HG03025 (cell line): Measurements from ENCODE around the gene PHLDA2.

Source experiments
- ATAC-seq: cut with Tn5 transposase; IDR thresholded peaks from one replicate; pipeline ENCODE4 v1.9.1; 2021; ENCODE audit warnings: mild to moderate bottlenecking, moderate library complexity; ENCODE audit not compliant: unreplicated experiment, low FRiP score

The PHLDA2 gene

GRCh38 chr11:2930704-2931419 is 1.6 kb upstream of the PHLDA2 start:
- no peak for ATAC-seq

- no peak for ATAC-seq
Observed at GRCh38 chr11:2929950-2930703, 907 bp upstream of the PHLDA2 start.

- no peak for ATAC-seq
Observed at GRCh38 chr11:2929531-2929949, 320 bp upstream of the PHLDA2 start.

GRCh38 chr11:2927851-2928604 is 1.2 kb downstream of the PHLDA2 start:
- ATAC-seq: no peak

- ATAC-seq: no peak
Observed at GRCh38 chr11:2927121-2927800, 2.0 kb downstream of the PHLDA2 start.

GRCh38 chr11:2926611-2927051 is 2.6 kb downstream of the PHLDA2 start:
- no peak for ATAC-seq

- ATAC-seq: no peak
Observed at GRCh38 chr11:2924821-2925675, 4.2 kb downstream of the PHLDA2 start.

GRCh38 chr11:2924381-2924780 is 4.8 kb downstream of the PHLDA2 start:
- ATAC-seq: no peak

- ATAC-seq: no peak
Observed at GRCh38 chr11:2923446-2924375, 5.5 kb downstream of the PHLDA2 start.

GRCh38 chr11:2922655-2923054 is 6.6 kb downstream of the PHLDA2 start:
- ATAC-seq: no peak

GRCh38 chr11:2921742-2922493 is 7.3 kb downstream of the PHLDA2 start:
- ATAC-seq: no peak

- no peak for ATAC-seq
Observed at GRCh38 chr11:2921261-2921660, 8.0 kb downstream of the PHLDA2 start.

- ATAC-seq: no peak
Observed at GRCh38 chr11:2920343-2920742, 8.9 kb downstream of the PHLDA2 start.

- ATAC-seq: no peak
Observed at GRCh38 chr11:2919837-2920236, 9.4 kb downstream of the PHLDA2 start.

GRCh38 chr11:2919188-2919587 is 10.0 kb downstream of the PHLDA2 start:
- no peak for ATAC-seq

- ATAC-seq: no peak
Observed at GRCh38 chr11:2917842-2918490, 11.3 kb downstream of the PHLDA2 start.

- no peak for ATAC-seq
Observed at GRCh38 chr11:2916892-2917645, 12.2 kb downstream of the PHLDA2 start.
